HepG2 (cell line): ENCODE results near the gene SCAPER. TPM values are rescaled to one million over a fixed set of nuclear protein-coding genes. Genes with fewer than 3 reads are reported as not detected.

Experiments used
- ATAC-seq: fragments of 200-7000 bp; cut with Tn5 transposase; 3 replicates; pipeline ENCODE4 v1.9.1; 2020; ENCODE audit warnings: mild to moderate bottlenecking, moderate library complexity
- BruUV-seq: library from RNA; stranded (reverse); fragments of 400-500 nt; replicated peaks from 2 replicates; lab custom pipeline; 2021; lab: Mats Ljungman, UMichigan
- CTCF ChIA-PET: fragments of 300-600 bp; formaldehyde crosslinking; extraction: SDS; loops from one replicate; lab custom pipeline; 2021; ENCODE audit warnings: low total read pairs, inconsistent platforms, low intra/inter-chr PET ratio; lab: Yijun Ruan, JAX
- POLR2A ChIA-PET: fragments of 350-600 bp; sonication (Branson Sonifier 250); formaldehyde crosslinking; loops from one replicate; lab custom pipeline; 2020; ENCODE audit warnings: antibody characterized with exemption, inconsistent platforms; lab: Yijun Ruan, JAX
- DNase-seq: peaks from one replicate; pipeline ENCODE4 v3.0.0-alpha.2; 2015; ENCODE audit warnings: low spot score
- FAIRE-seq: peaks from 3 replicates; lab custom pipeline; 2011; peaks lifted over from hg19 to GRCh38; lab: Jason Lieb, UNC
- H2AFZ ChIP-seq: one replicate; pipeline ENCODE4 v1.6.1; 2011; ENCODE audit warnings: low read length, inconsistent platforms
- H3K27ac ChIP-seq: fragments of 300-600 bp; 3 replicates; pipeline ENCODE4 v1.8.0; 2011; ENCODE audit warnings: mixed run types, mild to moderate bottlenecking, mixed read lengths, low read length, inconsistent platforms; ENCODE audit not compliant: insufficient read depth; ENCODE audit errors: extremely low read length
- H3K27me3 ChIP-seq, 2 experiments: fragments of 200-600 bp in 1 of 2; 2 replicates in 1 of 2; 3 replicates in 1 of 2; pipeline versions ENCODE4 v1.6.0 to v1.8.0; 2011; ENCODE audit warnings: low read length in 2 of 2, mild to moderate bottlenecking in 2 of 2, moderate library complexity in 2 of 2, inconsistent platforms in 1 of 2; ENCODE audit not compliant: insufficient read depth in 2 of 2, control insufficient read depth in 1 of 2
- H3K36me3 ChIP-seq, 2 experiments: fragments of 200-600 bp in 1 of 2; replicated peaks in 1 of 2; 2 replicates in 1 of 2; 3 replicates in 1 of 2; pipeline versions ENCODE4 v1.5.1 to v1.8.0; 2011; ENCODE audit warnings: low read length in 2 of 2, inconsistent platforms in 1 of 2; ENCODE audit not compliant: insufficient read depth in 2 of 2, control insufficient read depth in 1 of 2
- H3K4me1 ChIP-seq: 2 replicates; pipeline ENCODE4 v1.5.1; 2012; ENCODE audit warnings: low read length, inconsistent platforms; ENCODE audit not compliant: insufficient read depth
- H3K4me2 ChIP-seq: 2 replicates; pipeline ENCODE4 v1.6.0; 2011; ENCODE audit warnings: low read depth, low read length, inconsistent platforms
- H3K4me3 ChIP-seq, 3 experiments: fragments of 200-600 bp in 1 of 3; sonication (generic), shearing (Covaris generic) in 1 of 3; replicated peaks in 1 of 3; 2 replicates each; pipeline ENCODE4 v1.5.1; 2011 to 2016; ENCODE audit warnings: low read length in 3 of 3, inconsistent platforms in 2 of 3, low read depth in 2 of 3, mild to moderate bottlenecking in 2 of 3, control low read depth in 1 of 3, mixed read lengths in 1 of 3; ENCODE audit not compliant: insufficient read depth in 1 of 3
- H3K79me2 ChIP-seq: one replicate; pipeline ENCODE4 v1.6.1; 2011; ENCODE audit warnings: low read length, inconsistent platforms; ENCODE audit not compliant: insufficient read depth
- H3K9ac ChIP-seq: 2 replicates; pipeline ENCODE4 v1.6.0; 2011; ENCODE audit warnings: mild to moderate bottlenecking, low read depth, low read length, inconsistent platforms; ENCODE audit not compliant: insufficient read depth
- H3K9me3 ChIP-seq: 2 replicates; pipeline ENCODE4 v1.5.1; 2012; ENCODE audit warnings: mild to moderate bottlenecking, low read length
- H4K20me1 ChIP-seq: 2 replicates; pipeline ENCODE4 v1.6.0; 2011; ENCODE audit warnings: inconsistent platforms, mild to moderate bottlenecking, low read length, moderate library complexity; ENCODE audit not compliant: insufficient read depth
- ARNT ChIP-seq: fragments of 450-650 bp; IDR thresholded peaks from 2 replicates; pipeline ENCODE4 v1.6.1; 2017
- PREB ChIP-seq: sonication (generic); formaldehyde crosslinking; IDR thresholded peaks from 2 replicates; pipeline ENCODE4 v1.4.0; 2020; ENCODE audit warnings: missing genetic modification reagents
- SRSF1 ChIP-seq: fragments of 200-400 bp; formaldehyde crosslinking; optimal IDR thresholded peaks from 2 replicates; pipeline ENCODE3; 2017; ENCODE audit warnings: mild to moderate bottlenecking, low read depth, low read length, moderate library complexity
- TBX3 ChIP-seq: fragments of 450-650 bp; IDR thresholded peaks from 2 replicates; pipeline ENCODE4 v1.6.1; 2017; ENCODE audit warnings: antibody characterized with exemption, mild to moderate bottlenecking, inconsistent platforms, borderline replicate concordance
- TGIF2 ChIP-seq: IDR thresholded peaks from 2 replicates; pipeline ENCODE4 v1.6.1; 2016; ENCODE audit warnings: control low read depth, missing compliant biosample characterization
- USF2 ChIP-seq, 2 experiments: sonication (generic) in 1 of 2; formaldehyde crosslinking in 1 of 2; IDR thresholded peaks; 2 replicates each; pipeline versions ENCODE4 v1.5.1 to v1.6.1; 2011 to 2020; ENCODE audit warnings: borderline replicate concordance in 1 of 2, low read depth in 1 of 2, low read length in 1 of 2, mild to moderate bottlenecking in 1 of 2, missing genetic modification reagents in 1 of 2, moderate library complexity in 1 of 2
- ZNF687 ChIP-seq: sonication (generic); formaldehyde crosslinking; IDR thresholded peaks from 2 replicates; pipeline ENCODE4 v1.5.1; 2020; ENCODE audit warnings: mild to moderate bottlenecking, missing genetic modification reagents, moderate library complexity
- WGBS: methylation state at CpG from one replicate; pipeline ENCODE4 v1.1.6; 2017; ENCODE audit warnings: low lambda C conversion rate; 5-methylcytosine and 5-hydroxymethylcytosine counted together
- in situ Hi-C: cut with HindIII; loops from 2 replicates; pipeline ENCODE4 v1.10.0; 2017; ENCODE audit warnings: low pct_unique_long_range_greater_than_20kb; ENCODE audit not compliant: extremely low pct_ligation_motif_present
- intact Hi-C: fragments of 100-400 bp; cut with micrococcal nuclease; formaldehyde crosslinking; loops from one replicate; pipeline ENCODE4 v1.10.0; 2022; ENCODE audit not compliant: unreplicated experiment
- polyA plus RNA-seq, 8 experiments: library from polyadenylated mRNA; depleted of rRNA in 3 of 8; stranded (reverse) in 7 of 8; unstranded in 1 of 8; fragments of >200 nt; fragmentation: Illumina TruSeq in 4 of 8; extraction: Trizol in 4 of 8; gene quantifications; 2 replicates each; pipeline versions ENCODE4 v1.2.1 to v1.2.3, GENCODE V29; 2011 to 2016; ENCODE audit warnings: low read depth in 4 of 8, missing spikeins in 1 of 8, mixed read lengths in 1 of 8; ENCODE audit not compliant: insufficient read depth in 1 of 8
- total RNA-seq, 5 experiments: library from RNA; depleted of rRNA; stranded (reverse); fragments of >200 nt; fragmentation: Illumina TruSeq; extraction: Trizol; gene quantifications; 2 replicates each; pipeline ENCODE4 v1.2.3, GENCODE V29; 2016; ENCODE audit warnings: low read depth in 1 of 5

Gene SCAPER
- total and polyA plus RNA-seq, 2 of the 13 experiments (the other 11 are each of a cell fraction or from before 2014, with no cell fraction given), result 4.3 to 10.5 TPM

GRCh38 chr15:76585576-76585897, 319.6 kb downstream of the SCAPER start (continued):
- TF ChIP-seq PREB (CRISPR knock-in tag) (no peak), TGIF2 (CRISPR knock-in tag) (no peak), SRSF1 (no peak)

GRCh38 chr15:76584868-76585575, 320.1 kb downstream of the SCAPER start:
- Histone ChIP-seq H3K4me1 (peaks cover 9% of the 10 kb centered on the region; the same call in 1 of the 2 replicates), H3K27ac (no peak overlapping the region), H3K9me3 (peaks cover 4% of the 10 kb centered on the region; the same call in 1 of the 2 replicates), H4K20me1 (no peaks in the 10 kb centered on the region), H3K36me3 (no peaks in the 10 kb centered on the region)
- no peak for FAIRE-seq
- POLR2A ChIA-PET, result no interaction called here
- TF ChIP-seq TBX3 (no peak), USF2 (IDR thresholded peaks at IDR 0.05; ENCODE audit: low read depth, low read length) (no peak), USF2 (CRISPR knock-in tag; IDR thresholded peaks at IDR 0.05; ENCODE audit: borderline replicate concordance) (no peak), ZNF687 (no peak), ARNT (no peak)
- TF ChIP-seq, all 625 proteins: peak for 0
- DNase-seq (no peak), ATAC-seq (no peak)
- no peak overlapping the region for H3K4me2 ChIP-seq
- WGBS, result 53% methylated on average over 2 of the region's 2 CpGs
- CTCF ChIA-PET, result no interaction called here
- no peaks in the 10 kb centered on the region for H3K27me3 ChIP-seq
- no peak overlapping the region for H3K9ac ChIP-seq
- BruUV-seq, result no TSS peak
- intact Hi-C loops (loop anchor here (5.0 kb wide), 1 partner anchor 112 kb away; no protein-coding TSS in a partner anchor), in situ Hi-C loops (no loop called here)
- H3K4me3 ChIP-seq, result no peak overlapping the region
- no peaks in the 10 kb centered on the region for H3K79me2 ChIP-seq
- no peak overlapping the region for H2AFZ ChIP-seq
